Endothelial cell of umbilical vein (primary cell): ENCODE data around the gene RAB20. TPM values are rescaled to one million over a fixed set of nuclear protein-coding genes. Genes with fewer than 3 reads are reported as not detected.

Experiments
- BruUV-seq: library from RNA; stranded (reverse); fragments of 400-500 nt; replicated peaks from 2 replicates; lab custom pipeline; 2021; lab: Mats Ljungman, UMichigan
- CTCF ChIA-PET: fragments of 300-600, 350-600 bp; sonication (Branson Sonifier 250); formaldehyde crosslinking; loops from one replicate; lab custom pipeline; 2021; ENCODE audit warnings: antibody characterized with exemption, inconsistent platforms; lab: Charles Lee
- POLR2A ChIA-PET: fragments of 300-600, 350-600 bp; sonication (Branson Sonifier 250); formaldehyde crosslinking; loops from one replicate; lab custom pipeline; 2021; ENCODE audit warnings: antibody characterized with exemption, inconsistent platforms; lab: Charles Lee
- DNase-seq: peaks from one replicate; pipeline ENCODE4 v3.0.0-alpha.2; 2011; ENCODE audit warnings: low read depth, low spot score
- FAIRE-seq: peaks from 2 replicates; lab custom pipeline; 2011; peaks lifted over from hg19 to GRCh38; lab: Jason Lieb, UNC
- H2AFZ ChIP-seq: 2 replicates; pipeline ENCODE4 v1.6.0; 2012; ENCODE audit warnings: low read depth, low read length, control low read depth, inconsistent platforms
- H3K27ac ChIP-seq: 2 replicates; pipeline ENCODE4 v1.5.1; 2011; ENCODE audit warnings: low read depth, mild to moderate bottlenecking, control low read depth, low read length, moderate library complexity; ENCODE audit not compliant: insufficient read depth
- H3K27me3 ChIP-seq, 2 experiments: 2 replicates each; pipeline versions ENCODE4 v1.6.0 to v1.6.1; 2011; ENCODE audit warnings: low read length in 2 of 2, mixed read lengths in 1 of 2; ENCODE audit not compliant: control insufficient read depth in 2 of 2, insufficient read depth in 2 of 2
- H3K36me3 ChIP-seq, 2 experiments: 2 replicates in 1 of 2; 3 replicates in 1 of 2; pipeline ENCODE4 v1.5.1; 2011; ENCODE audit warnings: low read length in 2 of 2, mild to moderate bottlenecking in 1 of 2, moderate library complexity in 1 of 2; ENCODE audit not compliant: control insufficient read depth in 2 of 2, insufficient read depth in 2 of 2; ENCODE audit errors: extremely low read depth in 1 of 2
- H3K4me1 ChIP-seq: 3 replicates; pipeline ENCODE4 v1.5.1; 2011; ENCODE audit warnings: mild to moderate bottlenecking, low read length; ENCODE audit not compliant: control insufficient read depth, insufficient read depth; ENCODE audit errors: extremely low read depth
- H3K4me2 ChIP-seq: 2 replicates; pipeline ENCODE4 v1.6.1; 2011; ENCODE audit warnings: low read length, control low read depth, mixed read lengths; ENCODE audit not compliant: insufficient read depth
- H3K4me3 ChIP-seq, 3 experiments: fragments of 200-600 bp in 1 of 3; sonication (generic), shearing (Covaris generic) in 1 of 3; replicated peaks in 1 of 3; 2 replicates each; pipeline ENCODE4 v1.5.1; 2011 to 2016; ENCODE audit warnings: control low read depth in 3 of 3, low read length in 3 of 3, mild to moderate bottlenecking in 2 of 3, inconsistent platforms in 1 of 3, low read depth in 1 of 3, moderate library complexity in 1 of 3; ENCODE audit not compliant: insufficient read depth in 1 of 3
- H3K79me2 ChIP-seq: 2 replicates; pipeline ENCODE4 v1.6.0; 2012; ENCODE audit warnings: low read length, inconsistent platforms; ENCODE audit not compliant: control insufficient read depth, insufficient read depth
- H3K9ac ChIP-seq: replicated peaks from 2 replicates; pipeline ENCODE3; 2011; ENCODE audit warnings: low read length, control low read depth; ENCODE audit not compliant: insufficient read depth; ENCODE audit errors: extremely low read depth
- H3K9me1 ChIP-seq: replicated peaks from 3 replicates; pipeline ENCODE4 v1.6.0; 2011; ENCODE audit warnings: mild to moderate bottlenecking, low read length; ENCODE audit not compliant: control insufficient read depth, insufficient read depth; ENCODE audit errors: extremely low read depth
- H3K9me3 ChIP-seq: replicated peaks from 2 replicates; pipeline ENCODE4 v1.5.1; 2012; ENCODE audit warnings: low read length, inconsistent platforms; ENCODE audit not compliant: control insufficient read depth, insufficient read depth
- H4K20me1 ChIP-seq: replicated peaks from 2 replicates; pipeline ENCODE3; 2011; ENCODE audit warnings: mild to moderate bottlenecking, low read length; ENCODE audit not compliant: control insufficient read depth, insufficient read depth; ENCODE audit errors: extremely low read depth
- GATA2 ChIP-seq: IDR thresholded peaks from 2 replicates; pipeline ENCODE4 v1.7.0; 2011; ENCODE audit warnings: low read depth, mild to moderate bottlenecking, moderate library complexity, mixed read lengths, low read length; ENCODE audit not compliant: insufficient read length, insufficient read depth
- POLR2A ChIP-seq: IDR thresholded peaks from 2 replicates; pipeline ENCODE4 v1.6.1; 2012; ENCODE audit warnings: low read depth, mild to moderate bottlenecking, control low read depth, low read length
- POLR2AphosphoS5 ChIP-seq: IDR thresholded peaks from 2 replicates; pipeline ENCODE4 v1.6.1; 2012; ENCODE audit warnings: low read depth, mild to moderate bottlenecking, control low read depth, low read length, moderate library complexity; ENCODE audit not compliant: insufficient read depth
- dilution Hi-C: fragments of 300-500 bp; cut with MboI; formaldehyde crosslinking; loops from one replicate; pipeline ENCODE4 v1.15.0; 2019; ENCODE audit warnings: low sequenced_read_pairs; ENCODE audit not compliant: extremely low pct_ligation_motif_present
- intact Hi-C: fragments of 100-400 bp; cut with micrococcal nuclease; formaldehyde crosslinking; loops from one replicate; pipeline ENCODE4 v1.10.0; 2022
- polyA plus RNA-seq, 4 experiments: library from polyadenylated mRNA; depleted of rRNA in 3 of 4; stranded (reverse) in 3 of 4; unstranded in 1 of 4; fragments of >200 nt; gene quantifications; 2 replicates each; pipeline versions ENCODE4 v1.2.1 to v1.2.3, GENCODE V29; 2011 to 2012; ENCODE audit warnings: missing spikeins in 1 of 4
- total RNA-seq: library from RNA; stranded (reverse); gene quantifications from 2 replicates; pipeline ENCODE4 v1.2.3, GENCODE V29; 2021
- TF ChIP-seq, protein P1 (sequence below), 2 donors: IDR thresholded peaks; 1 replicate in 1 of 2; 2 replicates in 1 of 2; pipeline ENCODE4 v1.5.1; 2011; ENCODE audit warnings: low read length in 2 of 2, mild to moderate bottlenecking in 2 of 2, moderate library complexity in 2 of 2, control low read depth in 1 of 2, inconsistent platforms in 1 of 2, low read depth in 1 of 2; ENCODE audit not compliant: insufficient read depth in 1 of 2; ENCODE audit errors: extremely low read depth in 1 of 2

The RAB20 gene
- total and polyA plus RNA-seq, 2 donors (not counting 3 experiments of a cell fraction or from before 2014, with no cell fraction given) = 1.3 to 1.7 TPM

GRCh38 chr13:110524541-110525257, 36.8 kb downstream of the RAB20 start:
- Histone ChIP-seq H3K79me2 (no peaks in the 10 kb centered on the region), H4K20me1 (no peaks in the 10 kb centered on the region), H3K27ac (no peak overlapping the region), H3K4me3 (no peak overlapping the region), H3K4me1 (no peaks in the 10 kb centered on the region), H3K9me1 (no peaks in the 10 kb centered on the region), H2AFZ (no peak overlapping the region), H3K9me3 (no peaks in the 10 kb centered on the region), H3K36me3 (no peaks in the 10 kb centered on the region), H3K4me2 (no peak overlapping the region), H3K9ac (no peak overlapping the region), H3K27me3 (no peaks in the 10 kb centered on the region)
- TF ChIP-seq POLR2AphosphoS5 (no peak), POLR2A (no peak), GATA2 (no peak)
- TF ChIP-seq, protein P1, sequence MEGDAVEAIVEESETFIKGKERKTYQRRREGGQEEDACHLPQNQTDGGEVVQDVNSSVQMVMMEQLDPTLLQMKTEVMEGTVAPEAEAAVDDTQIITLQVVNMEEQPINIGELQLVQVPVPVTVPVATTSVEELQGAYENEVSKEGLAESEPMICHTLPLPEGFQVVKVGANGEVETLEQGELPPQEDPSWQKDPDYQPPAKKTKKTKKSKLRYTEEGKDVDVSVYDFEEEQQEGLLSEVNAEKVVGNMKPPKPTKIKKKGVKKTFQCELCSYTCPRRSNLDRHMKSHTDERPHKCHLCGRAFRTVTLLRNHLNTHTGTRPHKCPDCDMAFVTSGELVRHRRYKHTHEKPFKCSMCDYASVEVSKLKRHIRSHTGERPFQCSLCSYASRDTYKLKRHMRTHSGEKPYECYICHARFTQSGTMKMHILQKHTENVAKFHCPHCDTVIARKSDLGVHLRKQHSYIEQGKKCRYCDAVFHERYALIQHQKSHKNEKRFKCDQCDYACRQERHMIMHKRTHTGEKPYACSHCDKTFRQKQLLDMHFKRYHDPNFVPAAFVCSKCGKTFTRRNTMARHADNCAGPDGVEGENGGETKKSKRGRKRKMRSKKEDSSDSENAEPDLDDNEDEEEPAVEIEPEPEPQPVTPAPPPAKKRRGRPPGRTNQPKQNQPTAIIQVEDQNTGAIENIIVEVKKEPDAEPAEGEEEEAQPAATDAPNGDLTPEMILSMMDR (IDR thresholded peaks at IDR 0.05; ENCODE audit: extremely low read depth in 1 of 2, insufficient read depth in 1 of 2, low read depth in 1 of 2, low read length in 2 of 2) = no peak
- dilution Hi-C loops (no loop called here), intact Hi-C loops (no loop called here)
- ChIA-PET POLR2A (no interaction called here), CTCF (no interaction called here)
- DNase-seq (no peak), FAIRE-seq (no peak)
- no TSS peak for BruUV-seq
